NB4 (cell line): ENCODE data around the gene P2RX7.

ENCODE experiments used
- DNase-seq: peaks from one replicate; pipeline ENCODE4 v3.0.0; 2010; ENCODE audit warnings: low read depth
- H3K4me3 ChIP-seq: one replicate; pipeline ENCODE4 v1.5.1; 2011; ENCODE audit warnings: mild to moderate bottlenecking, low read depth, low read length, moderate library complexity
- CTCF ChIP-seq: IDR thresholded peaks from one replicate; pipeline ENCODE4 v1.5.1; 2012; ENCODE audit warnings: low read depth, low read length
- MAX ChIP-seq: IDR thresholded peaks from 2 replicates; pipeline ENCODE4 v1.6.1; 2011; ENCODE audit warnings: low read depth, low read length
- MYC ChIP-seq: IDR thresholded peaks from 2 replicates; pipeline ENCODE4 v1.6.1; 2011; ENCODE audit warnings: low read depth, low read length
- POLR2A ChIP-seq: IDR thresholded peaks from 2 replicates; pipeline ENCODE4 v1.6.1; 2011; ENCODE audit warnings: mild to moderate bottlenecking; ENCODE audit not compliant: insufficient read length; ENCODE audit errors: extremely low read depth

Gene P2RX7

GRCh38 chr12:121131941-121132341 is 735 bp upstream of the P2RX7 start:
- no peak for TF ChIP-seq MYC
- no peak for TF ChIP-seq POLR2A
- TF ChIP-seq MAX: no peak
- TF ChIP-seq CTCF: no peak
- DNase-seq: no peak
- H3K4me3 ChIP-seq: no peak overlapping the region

- H3K4me3 ChIP-seq: peak overlapping the region; percentile 26
- TF ChIP-seq CTCF (no peak), POLR2A (no peak), MYC (no peak), MAX (no peak)
Observed at GRCh38 chr12:121133838-121134237, 1.2 kb downstream of the P2RX7 start.

GRCh38 chr12:121135320-121135719 is 2.6 kb downstream of the P2RX7 start:
- DNase-seq: no peak
- TF ChIP-seq POLR2A (no peak), MAX (no peak), CTCF (no peak), MYC (no peak)
- no peak overlapping the region for H3K4me3 ChIP-seq

More at GRCh38 chr12:121133838-121134237, 1.2 kb downstream of the P2RX7 start:
- DNase-seq: no peak

- no peak for DNase-seq
- TF ChIP-seq MAX (no peak), CTCF (no peak), POLR2A (no peak), MYC (no peak)
- H3K4me3 ChIP-seq: no peak overlapping the region
Observed at GRCh38 chr12:121137512-121137911, 4.8 kb downstream of the P2RX7 start.

- DNase-seq: peak; percentile 40
- TF ChIP-seq POLR2A (no peak), CTCF (no peak), MYC (no peak), MAX (no peak)
- H3K4me3 ChIP-seq: no peak overlapping the region
Observed at GRCh38 chr12:121138284-121138683, 5.6 kb downstream of the P2RX7 start.

- TF ChIP-seq CTCF (no peak), POLR2A (no peak), MYC (no peak), MAX (no peak)
- no peak overlapping the region for H3K4me3 ChIP-seq
- DNase-seq: no peak
Observed at GRCh38 chr12:121139286-121139685, 6.6 kb downstream of the P2RX7 start.
